GM23248 (cell line): ENCODE measurements around the gene HSPA1L.
"Not testable (repeated sequence)": the region's sequence is repeated elsewhere in the genome, so short reads cannot be mapped to it uniquely, and the experiment has no call there.

Experiments used
- EZH2 ChIP-seq: fragments of 200-600 bp; sonication (generic); IDR thresholded peaks from 2 replicates; pipeline ENCODE4 v1.6.1; 2018; ENCODE audit warnings: antibody characterized with exemption, mild to moderate bottlenecking; ENCODE audit not compliant: insufficient read depth, poor library complexity, severe bottlenecking
- EZH2phosphoT487 ChIP-seq: fragments of 200-600 bp; sonication (generic); IDR thresholded peaks from 2 replicates; pipeline ENCODE4 v1.6.1; 2018; ENCODE audit warnings: antibody characterized with exemption, moderate library complexity, mild to moderate bottlenecking, low read depth; ENCODE audit not compliant: insufficient read depth

GRCh38 chr6:31820399-31820798 lies 5.3 kb upstream of the HSPA1L start:
- TF ChIP-seq EZH2, EZH2phosphoT487: not testable (repeated sequence)
